HG02588 (cell line): Measurements from ENCODE around the gene OGFRL1.
"Not testable (repeated sequence)": the region's sequence is repeated elsewhere in the genome, so short reads cannot be mapped to it uniquely, and the experiment has no call there.

Experiments used
- ATAC-seq: cut with Tn5 transposase; IDR thresholded peaks from one replicate; pipeline ENCODE4 v1.9.1; 2021; ENCODE audit warnings: mild to moderate bottlenecking, moderate library complexity; ENCODE audit not compliant: unreplicated experiment

Gene OGFRL1

DNA sequence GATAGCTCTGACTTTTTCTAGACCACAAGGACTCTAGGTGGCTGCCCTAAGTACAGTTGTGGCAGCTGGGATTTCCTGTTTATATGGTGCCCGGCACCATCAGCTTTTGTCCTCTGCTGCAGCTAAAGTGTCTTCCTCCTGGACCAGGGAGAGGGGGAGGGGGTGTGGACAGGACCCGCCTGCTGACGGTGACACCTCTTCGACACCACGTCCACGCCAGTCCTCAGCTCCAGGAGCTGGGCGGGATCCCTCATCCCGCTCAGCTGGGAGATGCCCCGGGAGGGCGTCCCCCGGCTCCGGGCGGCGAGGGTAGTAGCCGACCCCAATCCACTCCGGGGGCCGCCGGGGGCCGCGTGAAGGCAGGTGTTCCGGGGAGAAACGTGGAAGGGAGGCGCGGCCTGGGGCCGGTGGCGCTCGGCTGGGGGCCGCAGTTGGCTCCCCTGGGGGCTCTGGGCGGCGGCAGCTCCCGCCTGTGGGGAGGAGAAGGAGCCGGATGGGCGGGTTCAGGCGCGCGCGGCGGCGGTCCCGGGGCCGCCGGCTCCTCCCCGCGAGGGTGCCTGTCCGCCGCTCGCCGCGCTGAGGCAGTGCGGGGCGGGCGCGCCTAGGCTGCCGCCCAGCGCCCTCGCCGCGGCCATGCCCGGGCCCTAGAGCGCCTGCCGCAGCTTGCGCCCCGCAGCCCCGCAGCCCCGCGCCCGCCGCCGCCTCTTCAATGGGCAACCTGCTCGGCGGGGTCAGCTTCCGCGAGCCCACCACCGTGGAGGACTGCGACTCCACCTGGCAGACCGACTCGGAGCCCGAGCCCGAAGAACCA, at the start of gene OGFRL1:
Gene OGFRL1, plus strand, starts transcription at position 584 of the 811 bp plus-strand sequence. Its CDS starts 126 bp downstream, at position 710.
- ATAC-seq = peak; percentile 90

DNA sequence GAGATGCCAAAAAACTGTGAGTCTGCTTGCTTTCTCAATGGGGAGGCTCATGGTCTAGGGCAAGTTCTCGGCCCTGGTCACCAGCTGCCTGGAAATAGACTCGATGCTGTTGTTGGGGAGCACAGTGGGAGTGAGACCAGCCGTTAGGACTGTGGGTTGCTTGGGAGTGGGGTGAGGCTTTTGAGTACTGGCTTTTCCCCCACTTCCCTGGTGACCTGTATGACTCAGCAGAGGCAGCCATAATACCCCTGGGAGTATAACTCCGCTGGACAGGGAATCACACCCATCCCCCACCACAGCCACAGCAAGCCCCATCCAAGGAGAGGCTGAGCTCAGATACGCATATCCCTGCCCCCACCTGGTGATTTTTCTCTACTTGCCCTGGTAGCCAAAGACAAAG, 48.9 kb upstream of the OGFRL1 start:
- ATAC-seq = no peak

DNA sequence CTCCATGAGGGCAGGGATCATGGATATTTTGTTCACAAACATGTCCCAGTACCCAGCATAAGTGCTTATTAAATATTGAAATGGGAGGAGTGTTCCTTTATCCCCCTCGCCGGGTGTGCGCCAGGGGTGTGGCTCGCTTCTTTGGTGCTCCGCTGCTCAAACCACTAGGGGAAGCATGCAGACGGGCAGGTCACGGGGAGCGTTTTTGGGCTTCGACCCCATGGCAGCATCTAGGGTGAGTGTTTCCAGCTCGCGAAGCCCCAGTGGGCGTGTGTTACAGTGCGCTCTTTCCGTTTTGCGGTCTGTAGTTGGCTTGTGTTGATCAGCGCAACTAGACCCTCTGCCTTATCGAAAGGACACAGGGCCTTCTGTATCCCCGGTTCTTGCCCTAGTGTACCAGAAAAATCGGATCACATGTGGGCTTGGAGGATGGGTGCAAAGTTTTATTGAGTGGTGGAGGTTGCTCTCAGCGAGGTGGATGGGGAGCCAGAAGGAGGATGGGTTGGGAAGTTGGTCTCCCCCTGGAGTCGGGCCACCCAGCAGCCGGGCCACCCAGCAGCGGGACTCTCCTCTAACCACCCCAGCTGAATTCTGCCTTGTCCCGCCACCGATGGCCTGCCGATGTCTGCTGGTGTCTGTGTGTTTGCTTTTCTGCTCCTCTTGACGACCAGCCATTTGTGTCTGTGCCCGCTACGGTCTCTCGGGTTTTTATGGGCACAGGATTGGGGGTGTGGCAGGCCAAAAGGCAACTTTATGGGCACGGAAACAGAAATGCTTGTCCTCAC, 43.2 kb upstream of the OGFRL1 start:
- no peak for ATAC-seq

DNA sequence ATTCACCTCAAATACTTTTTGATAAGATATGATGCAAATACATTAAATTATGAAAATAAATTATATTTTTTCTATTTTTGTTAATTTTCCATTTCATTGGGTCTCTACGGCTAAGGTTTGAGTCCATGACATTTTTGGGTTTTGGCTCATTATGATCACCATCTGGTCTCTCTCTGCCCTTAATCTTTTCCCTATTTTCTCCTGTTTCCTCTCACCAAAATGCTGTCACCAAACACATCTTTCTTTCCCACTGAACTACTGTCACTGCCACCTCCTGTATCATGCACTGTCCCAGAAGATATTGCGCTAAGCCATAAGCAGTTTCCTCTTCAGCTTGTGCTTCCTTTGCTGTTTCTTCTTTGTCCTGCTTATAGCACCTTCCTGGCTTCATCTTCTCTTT, 42.0 kb upstream of the OGFRL1 start:
- no peak for ATAC-seq

DNA sequence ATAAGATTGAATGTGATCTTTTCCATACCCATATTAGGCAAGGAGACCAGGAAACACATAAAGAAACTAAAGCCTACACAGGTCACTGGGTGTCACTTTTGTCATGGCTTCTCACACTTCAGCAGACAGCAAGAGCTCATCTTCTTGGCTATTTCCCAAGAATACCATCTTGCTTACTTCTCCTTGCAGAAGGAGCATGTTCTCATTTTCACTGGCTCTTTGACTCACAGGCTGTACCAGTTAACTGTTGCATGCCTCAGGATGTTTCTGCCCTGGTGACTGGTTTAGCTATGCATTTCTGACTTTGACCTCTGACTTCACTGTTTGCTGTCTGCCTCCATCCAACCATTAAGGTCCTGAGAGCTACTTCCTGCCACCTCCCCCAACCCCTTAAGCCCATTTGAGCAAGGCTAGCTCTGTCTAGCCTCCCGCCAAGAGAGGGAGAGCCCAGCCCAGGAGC, 40.3 kb upstream of the OGFRL1 start:
- peak; percentile 68 for ATAC-seq

DNA sequence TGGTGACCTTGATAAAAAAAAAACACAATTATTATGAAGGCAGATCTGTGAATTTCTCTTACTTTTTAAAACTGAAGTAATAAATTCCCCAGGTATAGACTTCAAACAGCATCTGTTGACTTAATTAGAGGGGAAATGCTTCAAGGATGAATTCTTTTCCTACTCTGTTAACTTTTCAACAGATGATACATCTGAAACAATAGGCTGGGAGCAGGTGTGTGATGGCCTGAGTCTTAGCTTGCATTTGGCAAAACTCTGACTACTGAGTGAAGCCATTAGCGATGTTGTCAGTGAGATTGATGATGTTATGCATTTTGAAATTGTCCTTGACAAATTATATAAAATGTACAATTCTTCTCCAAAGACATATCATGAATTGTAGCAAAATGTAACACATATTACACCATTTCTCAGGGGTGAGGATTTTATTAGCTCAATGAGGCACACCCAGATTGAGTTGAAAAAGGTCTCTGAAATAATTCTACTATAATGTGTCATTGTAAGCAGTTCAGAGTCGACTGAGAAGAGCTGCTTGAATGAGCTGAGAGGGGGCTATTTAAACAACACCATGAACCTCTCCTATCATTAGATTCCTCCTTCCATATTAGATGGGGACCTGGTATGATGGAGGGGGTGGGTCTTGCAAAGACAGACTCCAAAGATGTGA, 39.6 kb upstream of the OGFRL1 start:
- no peak for ATAC-seq

DNA sequence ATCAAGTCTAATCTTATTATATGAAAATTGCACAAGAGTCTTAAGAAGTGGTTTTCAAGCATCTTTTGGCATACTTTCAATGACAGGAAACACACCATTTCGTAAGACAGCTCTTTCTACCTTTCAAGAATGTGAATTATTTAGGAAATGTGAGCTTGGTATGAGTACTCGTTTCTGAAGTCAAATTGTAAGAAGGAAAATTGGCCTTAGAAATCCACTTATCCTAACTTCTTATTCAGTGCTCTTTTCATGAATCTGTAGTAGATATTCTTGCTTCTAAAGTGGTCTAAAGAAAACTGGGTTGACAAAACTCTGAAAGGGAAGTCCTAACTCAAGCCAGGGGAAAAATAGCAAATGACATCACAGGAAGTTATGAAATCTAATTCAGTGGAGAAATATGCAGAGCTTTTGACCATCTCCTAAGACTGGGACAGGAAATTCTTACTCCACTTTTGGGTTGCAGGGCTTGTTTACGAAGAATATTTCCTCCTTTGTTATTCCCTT, 38.5 kb upstream of the OGFRL1 start:
- no peak for ATAC-seq

DNA sequence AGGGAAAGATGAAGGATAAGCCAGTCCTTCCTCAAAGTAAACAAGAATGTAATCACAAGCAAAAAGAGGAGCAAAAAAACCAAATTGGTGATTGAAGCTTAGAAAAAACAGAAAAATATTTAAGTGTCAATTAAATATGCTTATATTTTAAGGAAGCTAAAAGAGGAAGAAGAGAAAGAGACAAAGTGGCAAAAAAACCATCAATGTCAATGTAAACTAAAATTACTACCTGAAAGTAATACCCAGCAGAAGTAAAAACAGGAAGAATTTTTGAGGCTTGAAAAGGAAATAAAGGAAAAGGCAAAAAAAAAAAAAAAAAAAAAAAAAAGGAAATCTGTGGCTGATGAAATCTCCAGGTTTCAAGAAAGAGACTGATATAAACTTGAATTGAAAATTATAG, 36.2 kb upstream of the OGFRL1 start:
- no peak for ATAC-seq

DNA sequence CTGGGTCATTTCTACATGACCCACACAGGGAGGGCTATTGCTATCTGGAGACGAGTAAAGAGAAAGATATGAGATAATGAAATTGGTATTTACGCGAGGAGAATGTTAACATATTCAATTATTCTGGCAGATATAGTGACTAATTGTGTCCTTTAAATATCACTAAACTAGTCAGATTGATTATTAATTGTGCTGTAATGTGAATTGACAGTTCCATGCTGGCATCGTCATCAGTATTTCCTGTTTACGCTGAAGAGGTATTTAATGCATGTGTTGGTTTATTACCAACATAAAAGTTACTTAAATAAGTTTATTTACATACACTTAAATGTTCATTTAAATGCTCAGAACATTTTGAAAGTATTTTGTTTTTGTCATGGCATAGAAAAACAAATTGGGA, 35.7 kb upstream of the OGFRL1 start:
- ATAC-seq = no peak

DNA sequence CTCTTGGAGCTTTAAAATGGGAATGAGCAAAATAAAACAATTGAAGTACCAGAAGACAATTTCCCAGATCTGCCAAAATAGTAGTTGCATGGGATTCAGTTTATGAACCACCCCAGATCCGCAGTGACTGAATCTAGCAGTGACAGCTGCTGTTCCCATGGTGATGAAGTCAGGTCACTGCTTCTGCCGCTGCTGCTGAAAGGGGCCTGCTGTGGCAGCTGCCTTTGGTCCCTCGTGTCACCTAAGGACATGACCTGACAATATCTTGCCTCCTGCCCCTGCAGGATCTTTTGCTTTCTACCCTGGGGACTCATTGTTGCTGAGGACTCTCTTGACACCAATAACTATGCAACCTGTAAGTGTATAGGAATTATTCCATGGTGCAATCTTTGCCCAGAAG, 34.3 kb upstream of the OGFRL1 start:
- no peak for ATAC-seq

DNA sequence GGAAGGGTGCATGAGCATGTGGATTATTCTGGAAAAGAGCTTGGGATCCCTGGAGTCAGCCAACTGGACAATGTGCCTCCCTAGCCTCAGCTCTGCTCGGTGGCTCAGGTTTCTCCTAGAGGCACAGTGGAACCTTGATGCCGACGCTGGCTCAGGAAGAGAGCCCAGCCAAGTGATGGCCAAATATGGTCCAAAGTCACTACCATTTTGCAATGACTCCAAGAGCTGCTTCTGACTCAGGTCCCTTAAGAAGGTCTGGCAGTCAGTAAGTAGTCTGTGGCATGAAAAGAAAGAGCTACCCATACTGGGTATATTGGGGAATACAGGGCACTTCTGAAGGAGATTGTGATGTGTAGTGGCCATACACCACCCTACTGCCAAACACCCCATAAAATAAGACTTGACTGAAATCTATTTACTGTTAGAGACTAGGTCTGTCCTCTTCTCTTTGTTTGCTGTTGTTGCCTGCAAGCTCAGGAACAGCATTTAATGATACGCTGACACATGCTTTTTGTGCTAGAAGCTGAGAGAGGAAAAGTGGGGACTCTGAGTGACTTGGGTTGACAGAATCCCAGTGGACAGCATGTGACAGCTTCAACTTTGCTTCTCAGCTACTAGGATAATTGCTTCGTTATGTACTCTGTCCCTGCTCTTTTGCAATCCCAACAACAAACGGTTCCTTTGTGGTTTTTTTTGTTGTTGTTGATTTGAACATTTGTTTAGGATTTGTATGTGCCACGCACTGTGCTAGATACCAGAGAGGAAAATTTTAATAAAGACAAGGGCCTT, 30.3 kb upstream of the OGFRL1 start:
- ATAC-seq = no peak

DNA sequence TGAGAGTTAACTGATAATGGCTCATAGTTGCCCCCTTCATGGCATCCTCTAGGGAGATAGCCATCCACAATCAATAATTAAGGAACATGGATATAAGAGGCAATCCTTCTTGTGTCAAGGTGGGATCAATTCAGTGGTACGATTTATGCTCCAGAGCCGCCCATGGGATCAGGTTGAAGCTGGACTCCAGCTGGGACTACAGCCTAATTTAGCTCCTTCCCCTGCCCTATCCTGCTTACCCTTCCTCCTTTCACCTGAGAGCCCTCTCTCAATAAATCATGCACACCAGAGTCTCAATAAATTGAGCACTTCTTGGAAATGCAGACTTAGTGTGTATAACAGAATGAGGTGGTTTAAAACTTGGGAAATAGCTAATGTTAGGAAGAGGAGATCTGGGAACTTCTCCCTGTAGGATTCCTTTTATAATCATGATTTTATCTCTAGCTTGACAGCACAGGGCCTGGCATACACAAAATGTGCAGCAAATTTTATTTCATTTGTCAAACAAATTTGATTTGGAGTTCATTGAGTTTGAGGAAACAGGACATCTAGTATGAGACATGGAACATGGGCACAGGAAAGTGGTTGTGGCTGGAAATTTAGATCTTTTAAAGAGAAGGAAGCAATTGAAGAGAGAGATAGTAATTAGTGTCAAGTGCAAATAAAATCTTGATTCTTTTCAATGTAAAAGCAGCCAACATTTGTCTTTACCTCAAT, 28.6 kb upstream of the OGFRL1 start:
- no peak for ATAC-seq

DNA sequence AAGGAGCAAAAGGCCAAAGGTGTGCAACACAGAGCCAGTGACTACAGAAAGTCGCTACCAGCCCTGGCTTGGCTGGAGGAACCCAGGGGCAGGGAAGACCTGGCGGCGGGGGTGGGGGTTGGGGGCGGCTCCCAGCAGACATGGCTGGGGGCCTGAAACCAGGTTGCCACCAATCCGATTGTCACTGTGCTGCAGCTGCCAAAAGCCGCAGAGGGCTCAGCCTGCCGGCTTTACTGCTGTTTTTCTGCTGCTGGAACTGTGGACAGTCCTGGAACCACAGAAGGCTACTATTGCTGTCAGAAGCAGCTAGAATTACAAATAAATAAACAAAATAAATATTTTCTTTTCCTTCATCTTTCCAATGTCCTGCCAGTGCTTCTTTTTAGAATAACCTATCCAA, 25.7 kb upstream of the OGFRL1 start:
- ATAC-seq = no peak

DNA sequence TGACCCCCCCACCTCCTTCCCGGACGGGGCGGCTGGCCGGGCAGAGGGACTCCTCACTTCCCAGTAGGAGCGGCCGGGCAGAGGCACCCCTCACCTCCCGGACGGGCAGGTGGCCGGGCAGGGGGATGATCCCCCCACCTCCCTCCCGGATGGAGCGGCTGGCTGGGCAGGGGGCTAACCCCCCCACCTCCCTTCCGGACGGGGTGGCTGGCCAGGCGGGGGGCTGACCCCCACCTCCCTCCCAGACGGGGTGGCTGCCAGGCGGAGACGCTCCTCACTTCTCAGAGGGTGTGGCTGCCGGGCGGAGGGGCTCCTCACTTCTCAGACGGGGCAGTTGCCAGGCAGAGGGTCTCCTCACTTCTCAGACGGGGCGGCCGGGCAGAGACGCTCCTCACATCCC, 22.2 kb upstream of the OGFRL1 start:
- ATAC-seq = not testable (repeated sequence)

DNA sequence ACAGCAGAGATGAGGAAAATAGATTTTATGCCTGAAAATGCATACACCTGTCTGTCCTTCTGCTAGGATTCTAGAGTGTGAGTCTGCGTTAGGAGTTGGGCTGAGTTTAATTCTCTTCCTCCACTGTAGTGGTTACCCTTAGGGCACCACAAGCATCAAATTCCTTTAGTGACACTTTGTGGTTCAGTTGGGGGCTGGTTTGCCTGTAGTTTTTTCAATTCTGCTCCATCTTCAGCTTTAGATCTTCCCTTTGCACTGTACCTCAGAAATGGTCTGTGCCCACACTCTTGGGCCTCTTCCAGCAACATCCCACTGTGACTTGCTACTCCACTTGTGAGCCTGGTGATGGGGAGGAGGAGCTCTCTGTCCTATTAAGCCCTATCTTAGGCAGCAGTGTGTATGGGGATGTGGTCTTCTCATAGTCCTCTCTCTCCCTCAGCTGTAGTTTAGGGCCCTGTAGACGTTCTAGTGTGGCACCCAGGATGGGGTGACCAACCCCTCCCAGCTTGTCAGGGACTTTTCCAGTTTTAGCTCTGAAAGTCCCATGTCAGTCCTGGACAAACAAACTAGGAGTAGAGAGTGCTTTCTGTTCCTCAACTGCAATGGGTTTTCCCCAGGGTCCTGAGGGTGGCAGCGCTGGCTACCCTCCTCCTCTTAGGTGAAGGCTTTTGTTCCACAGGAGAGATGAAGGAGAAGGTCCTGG, 19.7 kb upstream of the OGFRL1 start:
- peak; percentile 88 for ATAC-seq

DNA sequence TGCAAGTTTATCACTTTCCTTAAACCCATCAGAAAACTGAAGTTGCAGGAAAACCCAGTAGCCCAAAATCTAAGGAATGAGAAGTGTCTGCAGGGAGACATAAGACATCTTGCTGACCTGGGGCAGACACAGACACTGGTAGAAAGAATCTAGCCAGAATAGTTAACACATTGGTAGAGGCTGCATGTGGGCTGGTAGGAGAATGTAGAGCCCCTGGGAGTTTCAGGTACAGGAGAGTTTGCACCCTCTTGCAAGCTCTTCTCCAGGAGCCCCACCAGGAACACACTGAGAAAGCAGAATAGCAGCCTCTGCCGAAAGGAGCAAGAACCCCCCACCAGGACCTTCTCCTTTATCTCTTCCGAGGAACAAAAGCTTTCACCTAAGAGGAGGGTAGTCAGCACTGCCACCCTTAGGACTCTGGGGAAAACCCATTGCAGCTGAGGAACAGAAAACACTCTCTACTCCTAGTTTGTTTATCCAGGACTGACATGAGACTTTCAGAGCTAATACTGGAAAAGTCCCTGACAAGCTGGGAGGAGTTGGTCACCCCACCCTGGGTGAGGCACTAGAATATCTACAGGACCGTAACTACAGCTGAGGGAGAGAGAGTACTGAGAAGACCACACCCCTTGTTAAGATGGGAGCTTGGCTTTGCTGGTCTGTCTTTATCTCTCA, 10.5 kb upstream of the OGFRL1 start:
- peak; percentile 75 for ATAC-seq

DNA sequence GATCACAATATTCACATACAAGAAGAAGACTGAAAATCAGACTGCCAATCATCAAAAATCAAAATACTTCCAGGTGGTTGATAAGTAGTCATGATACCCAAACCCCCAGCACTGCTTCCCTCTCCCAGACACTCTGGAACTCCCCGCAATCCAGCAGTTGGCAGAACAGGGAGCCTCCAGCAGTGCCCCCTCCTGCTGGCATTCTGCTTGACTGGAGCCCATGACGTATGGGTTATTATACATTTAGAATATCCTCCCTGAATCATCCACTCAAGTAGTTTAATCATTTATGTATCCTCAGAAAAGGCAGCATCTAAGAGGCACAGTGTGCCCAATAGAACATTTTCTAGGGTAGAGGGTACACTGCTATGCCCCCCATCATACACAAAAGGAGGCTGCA, 9.3 kb upstream of the OGFRL1 start:
- no peak for ATAC-seq

DNA sequence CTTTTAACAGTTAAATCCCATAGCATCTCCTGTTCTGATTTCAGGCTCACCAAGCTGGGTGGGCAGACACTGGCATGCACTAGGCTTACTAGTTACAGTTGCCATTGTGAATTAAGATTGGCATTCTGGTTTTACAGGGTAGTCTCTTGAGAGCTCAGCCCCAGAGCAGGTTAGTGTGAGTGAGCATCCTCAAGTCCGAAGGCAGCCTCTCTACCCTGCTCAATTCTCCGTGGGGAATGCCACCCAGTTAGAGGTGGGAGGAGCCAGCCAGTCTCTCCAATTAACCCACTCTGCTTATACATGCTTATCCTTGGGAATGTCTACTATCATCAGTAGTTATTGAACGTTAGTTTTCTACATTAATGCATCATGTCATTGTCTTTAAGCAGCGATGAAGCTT, 8.9 kb upstream of the OGFRL1 start:
- no peak for ATAC-seq

DNA sequence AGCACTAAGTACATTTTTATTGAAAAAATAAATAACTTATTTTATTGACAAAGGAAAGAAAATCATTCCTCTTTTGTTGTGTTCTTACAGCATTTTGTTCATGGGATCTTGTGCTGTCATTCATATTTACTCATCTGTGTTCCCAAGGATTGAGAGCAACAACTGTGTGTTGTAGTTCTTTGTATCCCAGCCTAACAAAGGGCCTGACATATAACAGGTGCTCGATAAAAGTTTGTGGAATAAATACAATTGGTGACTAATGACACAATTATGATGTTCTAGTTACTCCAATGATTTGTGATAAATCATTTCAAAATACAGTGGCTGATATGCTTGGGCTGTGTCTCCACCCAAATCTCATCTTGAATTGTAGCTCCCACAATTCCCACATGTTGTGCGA, 7.9 kb upstream of the OGFRL1 start:
- no peak for ATAC-seq
